Measurements from ENCODE around the gene SEC61A1. TPM values are rescaled to one million over a fixed set of nuclear protein-coding genes. Genes with fewer than 3 reads are reported as not detected.

SEC61A1 gene
- total RNA-seq, 2 donors from 2014 or later = 74.5 to 109 TPM

DNA sequence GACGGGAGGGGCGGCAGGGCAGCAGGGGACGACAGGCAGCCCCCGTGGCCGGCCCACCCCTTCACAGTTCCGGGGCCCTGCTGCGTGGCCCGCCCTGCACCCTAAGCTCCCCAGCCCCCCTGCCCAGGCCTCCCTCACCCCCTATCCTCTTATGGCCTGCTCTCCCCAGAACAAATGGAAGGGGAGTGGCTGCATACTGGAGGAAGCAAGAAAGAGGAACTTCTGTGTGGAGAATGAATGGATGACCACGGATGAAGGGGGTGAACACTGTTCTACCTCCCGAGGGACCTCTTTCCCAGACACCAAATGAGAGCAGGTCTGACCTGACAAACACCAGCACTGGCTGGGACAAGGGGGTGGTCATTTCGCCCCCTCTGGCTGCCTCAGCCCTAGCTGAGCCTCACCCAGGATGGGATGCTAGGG, 25.0 kb downstream of the SEC61A1 start:
- no peaks in the 10 kb centered on the region for H3K27me3 ChIP-seq
- H3K4me3 ChIP-seq = peak overlapping the region; percentile 32 to 53
- peak overlapping the region; percentile 78 for H3K27ac ChIP-seq
- H3K36me3 ChIP-seq = peaks cover 15% of the 10 kb centered on the region
- TF ChIP-seq, protein P1, sequence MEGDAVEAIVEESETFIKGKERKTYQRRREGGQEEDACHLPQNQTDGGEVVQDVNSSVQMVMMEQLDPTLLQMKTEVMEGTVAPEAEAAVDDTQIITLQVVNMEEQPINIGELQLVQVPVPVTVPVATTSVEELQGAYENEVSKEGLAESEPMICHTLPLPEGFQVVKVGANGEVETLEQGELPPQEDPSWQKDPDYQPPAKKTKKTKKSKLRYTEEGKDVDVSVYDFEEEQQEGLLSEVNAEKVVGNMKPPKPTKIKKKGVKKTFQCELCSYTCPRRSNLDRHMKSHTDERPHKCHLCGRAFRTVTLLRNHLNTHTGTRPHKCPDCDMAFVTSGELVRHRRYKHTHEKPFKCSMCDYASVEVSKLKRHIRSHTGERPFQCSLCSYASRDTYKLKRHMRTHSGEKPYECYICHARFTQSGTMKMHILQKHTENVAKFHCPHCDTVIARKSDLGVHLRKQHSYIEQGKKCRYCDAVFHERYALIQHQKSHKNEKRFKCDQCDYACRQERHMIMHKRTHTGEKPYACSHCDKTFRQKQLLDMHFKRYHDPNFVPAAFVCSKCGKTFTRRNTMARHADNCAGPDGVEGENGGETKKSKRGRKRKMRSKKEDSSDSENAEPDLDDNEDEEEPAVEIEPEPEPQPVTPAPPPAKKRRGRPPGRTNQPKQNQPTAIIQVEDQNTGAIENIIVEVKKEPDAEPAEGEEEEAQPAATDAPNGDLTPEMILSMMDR (IDR thresholded peaks at IDR 0.05) = no peak
- no peak for DNase-seq (ENCODE audit: low spot score)
- peaks cover 0 to 67% of the 10 kb centered on the region in 2 donors for H3K4me1 ChIP-seq
- no peaks in the 10 kb centered on the region for H3K9me3 ChIP-seq

DNA sequence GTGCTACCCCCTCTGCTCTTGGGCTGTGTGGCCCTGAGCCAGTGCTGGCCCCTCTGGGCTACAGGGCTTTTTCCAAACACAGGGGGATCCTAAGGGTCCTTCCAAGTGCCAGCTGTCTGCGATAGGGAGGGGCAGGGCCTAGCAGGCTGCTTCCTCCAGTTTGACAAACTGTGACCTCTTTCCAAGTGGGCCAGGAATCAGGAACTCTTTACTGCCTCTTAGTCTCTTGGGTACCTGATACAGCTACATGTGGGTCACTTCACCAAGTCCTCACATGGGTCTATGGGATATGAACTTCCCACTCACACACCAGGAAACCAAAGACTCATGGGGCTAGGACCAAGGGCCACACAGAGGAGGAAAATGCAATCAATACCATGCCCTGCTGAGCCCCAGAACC, 25.4 kb downstream of the SEC61A1 start:
- H3K4me1 ChIP-seq = peaks cover 0 to 71% of the 10 kb centered on the region in 2 donors

DNA sequence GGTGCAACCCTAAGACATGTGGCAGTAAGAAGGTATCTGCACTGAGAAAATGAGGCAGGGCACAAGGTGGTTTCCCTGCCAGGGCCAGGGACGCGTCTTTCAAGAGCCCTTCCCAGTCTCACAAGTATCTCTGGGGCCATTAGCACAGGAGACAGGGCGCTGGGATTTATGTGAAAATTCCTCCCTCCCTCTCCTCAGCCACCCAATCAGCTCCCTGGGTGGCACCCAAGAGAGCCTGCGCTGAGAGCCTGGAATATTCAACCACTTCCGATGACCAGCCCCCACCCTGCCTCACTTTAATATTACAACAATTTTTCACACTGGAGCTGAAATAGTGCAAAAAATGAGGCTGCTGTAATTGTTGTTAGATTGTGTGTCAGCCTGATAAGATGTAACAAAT, 26.1 kb downstream of the SEC61A1 start:
- DNase-seq (ENCODE audit: low spot score) = no peak
- Histone ChIP-seq H3K27ac (peak overlapping the region; percentile 78), H3K27me3 (no peaks in the 10 kb centered on the region), H3K4me1 (peaks cover 0 to 78% of the 10 kb centered on the region in 2 donors), H3K4me3 (no peak overlapping the region), H3K36me3 (peaks cover 5% of the 10 kb centered on the region), H3K9me3 (no peaks in the 10 kb centered on the region)
- TF ChIP-seq, protein P1 (IDR thresholded peaks at IDR 0.05) = no peak

More for the DNA sequence above, 25.4 kb downstream of the SEC61A1 start:
- Histone ChIP-seq H3K9me3 (no peaks in the 10 kb centered on the region), H3K27ac (peak overlapping the region; percentile 78), H3K27me3 (no peaks in the 10 kb centered on the region), H3K36me3 (peaks cover 10% of the 10 kb centered on the region), H3K4me3 (no peak overlapping the region)
- DNase-seq (ENCODE audit: low spot score) = no peak
- TF ChIP-seq, protein P1 (IDR thresholded peaks at IDR 0.05) = no peak

DNA sequence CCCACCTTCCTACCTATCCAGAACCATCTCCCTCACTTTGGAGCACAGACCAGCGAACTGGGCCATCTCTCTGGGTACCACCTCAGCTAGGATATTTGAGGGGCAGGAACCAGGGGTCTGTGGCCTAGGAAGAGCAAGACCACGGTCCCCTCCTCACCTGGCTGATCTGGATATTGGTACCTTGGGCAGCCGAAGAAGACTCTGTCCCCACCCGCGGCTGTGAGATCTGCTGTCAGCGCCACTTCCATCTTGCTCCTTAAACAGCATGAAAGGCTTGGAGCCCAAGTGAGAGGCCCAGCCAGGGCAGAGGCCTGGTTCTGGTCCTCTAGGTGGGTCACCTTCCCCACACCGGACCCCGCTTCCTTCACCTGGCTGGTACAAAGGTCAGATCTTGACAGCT, 26.6 kb downstream of the SEC61A1 start:
- no peaks in the 10 kb centered on the region for H3K9me3 ChIP-seq
- TF ChIP-seq, protein P1 (IDR thresholded peaks at IDR 0.05) = no peak
- no peaks in the 10 kb centered on the region for H3K27me3 ChIP-seq
- H3K4me3 ChIP-seq = no peak overlapping the region
- peak; percentile 56 for DNase-seq (ENCODE audit: low spot score)
- peak overlapping the region; percentile 67 to 83 for H3K27ac ChIP-seq
- peaks cover 0 to 83% of the 10 kb centered on the region in 2 donors for H3K4me1 ChIP-seq
- peaks cover 5% of the 10 kb centered on the region for H3K36me3 ChIP-seq

DNA sequence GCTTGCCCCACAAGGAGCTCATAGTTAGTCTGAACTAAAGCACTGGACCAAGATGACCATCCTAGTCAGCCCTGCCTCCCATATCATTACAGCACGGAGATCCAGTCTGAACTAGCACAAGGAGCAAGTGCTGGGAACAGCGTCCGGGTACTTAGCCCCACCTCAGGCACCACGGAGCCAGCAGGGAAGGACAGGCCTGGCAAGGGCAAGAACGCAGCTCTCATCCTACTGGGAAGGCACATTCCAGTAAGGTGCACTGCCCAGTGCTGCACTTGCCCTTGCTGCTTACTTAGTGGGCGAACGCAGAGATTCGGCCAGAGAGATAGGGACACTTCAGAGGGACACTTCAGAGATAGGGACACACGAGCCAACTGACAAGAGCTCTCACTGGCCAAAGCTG, 27.6 kb downstream of the SEC61A1 start:
- Histone ChIP-seq H3K27me3 (no peaks in the 10 kb centered on the region), H3K27ac (peak overlapping the region; percentile 67 to 83), H3K4me1 (peaks cover 0 to 86% of the 10 kb centered on the region in 2 donors), H3K9me3 (no peaks in the 10 kb centered on the region), H3K36me3 (no peaks in the 10 kb centered on the region), H3K4me3 (no peak overlapping the region)
- DNase-seq (ENCODE audit: low spot score) = no peak
- TF ChIP-seq, protein P1 (IDR thresholded peaks at IDR 0.05) = no peak
